A549 (cell line): Measurements from ENCODE around the gene PLEKHG3. TPM values are rescaled to one million over a fixed set of nuclear protein-coding genes. Genes with fewer than 3 reads are reported as not detected.

Source experiments
- ATAC-seq, 2 experiments: fragments of 200-7000 bp in 1 of 2; fragments of >200 bp in 1 of 2; cut with Nextera tagmentation in 1 of 2; cut with Tn5 transposase in 1 of 2; 3 replicates each; pipeline versions ENCODE4 v1.8.0 to v1.9.1; 2018 to 2020; ENCODE audit warnings: mild to moderate bottlenecking in 1 of 2, moderate library complexity in 1 of 2
- CTCF ChIA-PET: fragments of 300-600 bp; sonication (Branson Sonifier 250); formaldehyde crosslinking; extraction: SDS; loops from one replicate; lab custom pipeline; 2021; ENCODE audit warnings: antibody characterized with exemption, inconsistent platforms; lab: Yijun Ruan, JAX
- POLR2A ChIA-PET: fragments of 350-600 bp; formaldehyde crosslinking; extraction: SDS; loops from one replicate; lab custom pipeline; 2021; ENCODE audit warnings: antibody characterized with exemption, inconsistent platforms; lab: Yijun Ruan, JAX
- DNase-seq, 2 experiments: peaks; one replicate each; pipeline versions ENCODE4 v3.0.0 to v3.0.0-alpha.2; 2011 to 2016; ENCODE audit warnings: low read depth in 1 of 2, low spot score in 1 of 2
- FAIRE-seq: peaks from 2 replicates; lab custom pipeline; 2011; peaks lifted over from hg19 to GRCh38; lab: Jason Lieb, UNC
- H3K27ac ChIP-seq, 2 experiments: fragments of >200 bp; sonication (Bioruptor Twin); formaldehyde crosslinking; 3 replicates each; pipeline ENCODE4 v1.5.1; 2016 to 2017
- H3K4me1 ChIP-seq: fragments of >200 bp; sonication (Bioruptor Twin); formaldehyde crosslinking; 3 replicates; pipeline ENCODE4 v1.6.1; 2016
- H3K4me2 ChIP-seq: fragments of >200 bp; sonication (Bioruptor Twin); formaldehyde crosslinking; 3 replicates; pipeline ENCODE4 v1.6.1; 2016
- H3K4me3 ChIP-seq: fragments of >200 bp; sonication (Bioruptor Twin); formaldehyde crosslinking; 3 replicates; pipeline ENCODE4 v1.5.1; 2016
- H3K9me3 ChIP-seq: fragments of >200 bp; sonication (Bioruptor Twin); formaldehyde crosslinking; 3 replicates; pipeline ENCODE4 v1.6.1; 2016
- CBX8 ChIP-seq: fragments of 200-600 bp; sonication (generic); IDR thresholded peaks from 2 replicates; pipeline ENCODE4 v1.6.1; 2016
- CHD2 ChIP-seq: fragments of 150-350 bp; IDR thresholded peaks from 2 replicates; pipeline ENCODE4 v1.6.1; 2014; ENCODE audit warnings: low read length; ENCODE audit not compliant: partially characterized antibody
- CTCF ChIP-seq: fragments of >200 bp; sonication (Bioruptor Twin); formaldehyde crosslinking; IDR thresholded peaks from 3 replicates; pipeline ENCODE4 v1.5.1; 2016
- EHF ChIP-seq: fragments of 250-450 bp; sonication (Bioruptor Pico); IDR thresholded peaks from 2 replicates; pipeline ENCODE4 v1.5.0; 2020; ENCODE audit warnings: mild to moderate bottlenecking
- HMGXB4 ChIP-seq: fragments of 250-450 bp; sonication (Bioruptor Pico); IDR thresholded peaks from 2 replicates; pipeline ENCODE4 v1.5.0; 2021; ENCODE audit warnings: mild to moderate bottlenecking, moderate library complexity, borderline replicate concordance
- HOXA7 ChIP-seq: fragments of 250-450 bp; sonication (Bioruptor Pico); IDR thresholded peaks from 2 replicates; pipeline ENCODE4 v1.5.0; 2020; ENCODE audit warnings: mild to moderate bottlenecking, moderate library complexity
- JUNB ChIP-seq: fragments of >200 bp; sonication (Bioruptor Twin); formaldehyde crosslinking; IDR thresholded peaks from 2 replicates; pipeline ENCODE4 v1.6.1; 2016
- KDM1A ChIP-seq: fragments of 200-600 bp; sonication (generic); IDR thresholded peaks from 2 replicates; pipeline ENCODE4 v1.6.1; 2016; ENCODE audit warnings: low read depth, mild to moderate bottlenecking
- MAZ ChIP-seq: fragments of 150-350 bp; IDR thresholded peaks from 2 replicates; pipeline ENCODE4 v1.6.1; 2014; ENCODE audit warnings: antibody characterized with exemption, low read depth, low read length, borderline replicate concordance
- PBX3 ChIP-seq: IDR thresholded peaks from 2 replicates; pipeline ENCODE4 v1.6.1; 2012
- PHF8 ChIP-seq: fragments of 200-600 bp; sonication (generic); IDR thresholded peaks from 2 replicates; pipeline ENCODE4 v1.6.1; 2016; ENCODE audit warnings: low read depth, mild to moderate bottlenecking, antibody characterized with exemption, moderate library complexity, borderline replicate concordance
- POLR2AphosphoS2 ChIP-seq: conservative IDR thresholded peaks from 2 replicates; pipeline ENCODE4 v1.6.1; 2012; ENCODE audit warnings: low read length, improper control_type of control experiment, inconsistent platforms
- SMC3 ChIP-seq: fragments of >200 bp; sonication (Bioruptor Twin); formaldehyde crosslinking; IDR thresholded peaks from 3 replicates; pipeline ENCODE4 v1.6.1; 2018; ENCODE audit warnings: inconsistent platforms
- ZSCAN20 ChIP-seq: fragments of 250-450 bp; sonication (Bioruptor Pico); IDR thresholded peaks from 2 replicates; pipeline ENCODE4 v1.8.0; 2022; ENCODE audit warnings: mild to moderate bottlenecking, moderate library complexity
- WGBS: methylation state at CpG from one replicate; pipeline ENCODE4 v1.1.6; 2017; ENCODE audit errors: missing lambda C conversion rate; 5-methylcytosine and 5-hydroxymethylcytosine counted together
- polyA plus RNA-seq, 4 experiments: library from polyadenylated mRNA; depleted of rRNA in 3 of 4; stranded (reverse); fragments of >200 nt; fragmentation: RNase III in 1 of 4; extraction: RNeasy Plus Mini Kit Qiagen cat#74134 plus additional on column Dnase treatment in 1 of 4; gene quantifications; 2 replicates in 3 of 4; 3 replicates in 1 of 4; pipeline ENCODE4 v1.2.3, GENCODE V29; 2011 to 2017
- TF ChIP-seq, protein P1 (sequence below): fragments of 150-350 bp; IDR thresholded peaks from 2 replicates; pipeline ENCODE4 v1.6.1; 2014; ENCODE audit warnings: low read depth, mild to moderate bottlenecking, low read length
- TF ChIP-seq, protein P2 (sequence below): fragments of 200-600 bp; sonication (generic); IDR thresholded peaks from 2 replicates; pipeline ENCODE4 v1.6.1; 2016; ENCODE audit warnings: antibody characterized with exemption, mild to moderate bottlenecking, moderate library complexity
- TF ChIP-seq, protein P3 (sequence below): IDR thresholded peaks from 2 replicates; pipeline ENCODE4 v1.6.1; 2012
- TF ChIP-seq, protein P4 (sequence below): IDR thresholded peaks from 2 replicates; pipeline ENCODE4 v1.6.1; 2012; ENCODE audit warnings: low read depth, borderline replicate concordance
- TF ChIP-seq, protein P5 (sequence below): fragments of >200 bp; sonication (Bioruptor Twin); formaldehyde crosslinking; IDR thresholded peaks from 2 replicates; pipeline ENCODE4 v1.6.1; 2016

Gene PLEKHG3
- polyA plus RNA-seq, 2 of the 4 experiments (the other 2 are of a cell fraction): 21.9 to 30.5 TPM

GRCh38 chr14:64741961-64742360, 37.7 kb downstream of the PLEKHG3 start:
- ATAC-seq: no peak
- WGBS: 90% methylated on average over 3 of the region's 15 CpGs
- H3K9me3 ChIP-seq: no peaks in the 10 kb centered on the region
- peaks cover 10% of the 10 kb centered on the region; the same call in 2 of the 3 replicates for H3K4me1 ChIP-seq
- H3K27ac ChIP-seq: no peak overlapping the region
- POLR2A ChIA-PET: no interaction called here
- no peak overlapping the region for H3K4me3 ChIP-seq
- no peak for DNase-seq
- TF ChIP-seq, protein P1, sequence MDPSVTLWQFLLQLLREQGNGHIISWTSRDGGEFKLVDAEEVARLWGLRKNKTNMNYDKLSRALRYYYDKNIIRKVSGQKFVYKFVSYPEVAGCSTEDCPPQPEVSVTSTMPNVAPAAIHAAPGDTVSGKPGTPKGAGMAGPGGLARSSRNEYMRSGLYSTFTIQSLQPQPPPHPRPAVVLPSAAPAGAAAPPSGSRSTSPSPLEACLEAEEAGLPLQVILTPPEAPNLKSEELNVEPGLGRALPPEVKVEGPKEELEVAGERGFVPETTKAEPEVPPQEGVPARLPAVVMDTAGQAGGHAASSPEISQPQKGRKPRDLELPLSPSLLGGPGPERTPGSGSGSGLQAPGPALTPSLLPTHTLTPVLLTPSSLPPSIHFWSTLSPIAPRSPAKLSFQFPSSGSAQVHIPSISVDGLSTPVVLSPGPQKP: no peak
- TF ChIP-seq, protein P2, sequence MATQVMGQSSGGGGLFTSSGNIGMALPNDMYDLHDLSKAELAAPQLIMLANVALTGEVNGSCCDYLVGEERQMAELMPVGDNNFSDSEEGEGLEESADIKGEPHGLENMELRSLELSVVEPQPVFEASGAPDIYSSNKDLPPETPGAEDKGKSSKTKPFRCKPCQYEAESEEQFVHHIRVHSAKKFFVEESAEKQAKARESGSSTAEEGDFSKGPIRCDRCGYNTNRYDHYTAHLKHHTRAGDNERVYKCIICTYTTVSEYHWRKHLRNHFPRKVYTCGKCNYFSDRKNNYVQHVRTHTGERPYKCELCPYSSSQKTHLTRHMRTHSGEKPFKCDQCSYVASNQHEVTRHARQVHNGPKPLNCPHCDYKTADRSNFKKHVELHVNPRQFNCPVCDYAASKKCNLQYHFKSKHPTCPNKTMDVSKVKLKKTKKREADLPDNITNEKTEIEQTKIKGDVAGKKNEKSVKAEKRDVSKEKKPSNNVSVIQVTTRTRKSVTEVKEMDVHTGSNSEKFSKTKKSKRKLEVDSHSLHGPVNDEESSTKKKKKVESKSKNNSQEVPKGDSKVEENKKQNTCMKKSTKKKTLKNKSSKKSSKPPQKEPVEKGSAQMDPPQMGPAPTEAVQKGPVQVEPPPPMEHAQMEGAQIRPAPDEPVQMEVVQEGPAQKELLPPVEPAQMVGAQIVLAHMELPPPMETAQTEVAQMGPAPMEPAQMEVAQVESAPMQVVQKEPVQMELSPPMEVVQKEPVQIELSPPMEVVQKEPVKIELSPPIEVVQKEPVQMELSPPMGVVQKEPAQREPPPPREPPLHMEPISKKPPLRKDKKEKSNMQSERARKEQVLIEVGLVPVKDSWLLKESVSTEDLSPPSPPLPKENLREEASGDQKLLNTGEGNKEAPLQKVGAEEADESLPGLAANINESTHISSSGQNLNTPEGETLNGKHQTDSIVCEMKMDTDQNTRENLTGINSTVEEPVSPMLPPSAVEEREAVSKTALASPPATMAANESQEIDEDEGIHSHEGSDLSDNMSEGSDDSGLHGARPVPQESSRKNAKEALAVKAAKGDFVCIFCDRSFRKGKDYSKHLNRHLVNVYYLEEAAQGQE: no peak
- TF ChIP-seq HMGXB4 (CRISPR knock-in tag) (no peak), CBX8 (no peak), CTCF (no peak), PBX3 (no peak), EHF (CRISPR knock-in tag) (no peak), JUNB (no peak), PHF8 (no peak), SMC3 (no peak), KDM1A (no peak), POLR2AphosphoS2 (no peak), ZSCAN20 (no peak), CHD2 (no peak), HOXA7 (CRISPR knock-in tag) (no peak), MAZ (no peak)
- TF ChIP-seq, protein P3, sequence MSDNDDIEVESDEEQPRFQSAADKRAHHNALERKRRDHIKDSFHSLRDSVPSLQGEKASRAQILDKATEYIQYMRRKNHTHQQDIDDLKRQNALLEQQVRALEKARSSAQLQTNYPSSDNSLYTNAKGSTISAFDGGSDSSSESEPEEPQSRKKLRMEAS: no peak
- TF ChIP-seq, protein P4, sequence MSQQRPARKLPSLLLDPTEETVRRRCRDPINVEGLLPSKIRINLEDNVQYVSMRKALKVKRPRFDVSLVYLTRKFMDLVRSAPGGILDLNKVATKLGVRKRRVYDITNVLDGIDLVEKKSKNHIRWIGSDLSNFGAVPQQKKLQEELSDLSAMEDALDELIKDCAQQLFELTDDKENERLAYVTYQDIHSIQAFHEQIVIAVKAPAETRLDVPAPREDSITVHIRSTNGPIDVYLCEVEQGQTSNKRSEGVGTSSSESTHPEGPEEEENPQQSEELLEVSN: no peak
- TF ChIP-seq, protein P5, sequence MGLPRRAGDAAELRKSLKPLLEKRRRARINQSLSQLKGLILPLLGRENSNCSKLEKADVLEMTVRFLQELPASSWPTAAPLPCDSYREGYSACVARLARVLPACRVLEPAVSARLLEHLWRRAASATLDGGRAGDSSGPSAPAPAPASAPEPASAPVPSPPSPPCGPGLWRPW: no peak
- CTCF ChIA-PET: interaction anchor here (0.5 to 1.9 kb wide), 9 partner anchors 10 to 78 kb away, joined by 3 to 8 read pairs (median 4); no protein-coding TSS in a partner anchor
- FAIRE-seq: no peak
- no peak overlapping the region for H3K4me2 ChIP-seq
